T-cell (primary cell): ENCODE data around the gene PKM. TPM values are rescaled to one million over a fixed set of nuclear protein-coding genes. Genes with fewer than 3 reads are reported as not detected.

Experiments used
- ATAC-seq, 4 experiments: fragments of 200-7000 bp in 3 of 4; fragments of 150-1000 bp in 1 of 4; cut with Tn5 transposase; replicated peaks in 1 of 4; 1 replicate in 3 of 4; 2 replicates in 1 of 4; pipeline ENCODE4 v1.10.0; 2021; ENCODE audit warnings: moderate library complexity in 3 of 4, mild to moderate bottlenecking in 2 of 4, moderate number of reproducible peaks in 1 of 4
- CTCF ChIA-PET, 2 donors: fragments of 300-600 bp; sonication (Branson Sonifier 250); formaldehyde crosslinking; loops; one replicate each; lab custom pipeline; 2022; ENCODE audit warnings: antibody characterized with exemption in 2 of 2; lab: Charles Lee
- POLR2A ChIA-PET, 2 donors: fragments of 300-600 bp; sonication (Branson Sonifier 250); formaldehyde crosslinking; loops; one replicate each; lab custom pipeline; 2022; ENCODE audit warnings: antibody characterized with exemption in 2 of 2; lab: Charles Lee
- DNase-seq, 35 experiments: peaks; one replicate each; pipeline versions ENCODE4 v3.0.0 to v3.0.0-alpha.2; 2013 to 2023
- H3K27ac ChIP-seq: one replicate; pipeline ENCODE4 v1.5.1; 2013; ENCODE audit warnings: low read length
- H3K27me3 ChIP-seq, 2 experiments: replicated peaks in 1 of 2; 1 replicate in 1 of 2; 2 replicates in 1 of 2; pipeline versions ENCODE4 v1.6.1 to v1.7.0; 2013; ENCODE audit warnings: low read length in 1 of 2, mixed read lengths in 1 of 2; ENCODE audit not compliant: control insufficient read depth in 2 of 2, insufficient read depth in 2 of 2; ENCODE audit errors: extremely low read depth in 1 of 2
- H3K36me3 ChIP-seq, 2 donors: 1 replicate in 1 of 2; 2 replicates in 1 of 2; pipeline versions ENCODE4 v1.6.1 to v1.7.0; 2013; ENCODE audit warnings: low read length in 1 of 2; ENCODE audit not compliant: control insufficient read depth in 2 of 2, insufficient read depth in 1 of 2; ENCODE audit errors: extremely low read depth in 1 of 2
- H3K4me1 ChIP-seq, 2 experiments: 1 replicate in 1 of 2; 2 replicates in 1 of 2; pipeline versions ENCODE4 v1.6.1 to v1.7.0; 2013; ENCODE audit warnings: low read length in 2 of 2, mixed read lengths in 1 of 2; ENCODE audit not compliant: insufficient read depth in 2 of 2, control insufficient read depth in 1 of 2; ENCODE audit errors: extremely low read depth in 1 of 2
- H3K4me3 ChIP-seq, 2 donors: 1 replicate in 1 of 2; 2 replicates in 1 of 2; pipeline versions ENCODE4 v1.5.1 to v1.7.0; 2013; ENCODE audit warnings: mild to moderate bottlenecking in 2 of 2, low read length in 1 of 2, moderate library complexity in 1 of 2; ENCODE audit not compliant: control insufficient read depth in 1 of 2; ENCODE audit errors: extremely low read depth in 1 of 2
- H3K9me3 ChIP-seq: 2 replicates; pipeline ENCODE4 v1.7.0; 2013
- H3K27ac Mint-ChIP-seq, 2 donors: one replicate each; pipeline ENCODE4 v1.8.0; 2020 to 2021; ENCODE audit warnings: mild to moderate bottlenecking in 2 of 2, mixed read lengths in 2 of 2
- H3K27me3 Mint-ChIP-seq, 2 donors: one replicate each; pipeline ENCODE4 v1.8.0; 2021 to 2022; ENCODE audit warnings: mixed read lengths in 2 of 2
- H3K36me3 Mint-ChIP-seq: one replicate; pipeline ENCODE4 v1.8.0; 2021; ENCODE audit warnings: mixed read lengths
- H3K4me1 Mint-ChIP-seq, 3 donors: one replicate each; pipeline ENCODE4 v1.8.0; 2020 to 2022; ENCODE audit warnings: mixed read lengths in 3 of 3, mild to moderate bottlenecking in 1 of 3
- H3K4me3 Mint-ChIP-seq, 3 donors: one replicate each; pipeline ENCODE4 v1.8.0; 2020 to 2022; ENCODE audit warnings: mild to moderate bottlenecking in 3 of 3, mixed read lengths in 3 of 3, moderate library complexity in 3 of 3
- H3K9me3 Mint-ChIP-seq, 3 donors: one replicate each; pipeline ENCODE4 v1.8.0; 2020 to 2022; ENCODE audit warnings: mixed read lengths in 3 of 3
- WGBS: methylation state at CpG from one replicate; pipeline ENCODE4 v1.1.5; 2013; ENCODE audit warnings: missing lambda C conversion rate; ENCODE audit not compliant: insufficient coverage; 5-methylcytosine and 5-hydroxymethylcytosine counted together
- total RNA-seq, 35 experiments: library from RNA in 6 of 35; stranded (reverse) in 6 of 35; fragments of 120-200 nt in 1 of 35; gene quantifications; one replicate each; pipeline versions ENCODE4 v1.2.1 to v1.2.4 and lab custom pipeline; 2013 to 2026

Gene PKM
- total RNA-seq, 5 donors from 2014 or later (not counting 1 experiment from before 2014, with no cell fraction given) = 293 to 412 (median 370) TPM

- Histone ChIP-seq H3K9me3 (no peaks in the 10 kb centered on the region), H3K36me3 (peaks cover 18 to 61% of the 10 kb centered on the region in 2 donors), H3K27ac (no peak overlapping the region), H3K4me3 (no peak overlapping the region), H3K4me1 (no peaks in the 10 kb centered on the region), H3K27me3 (no peaks in the 10 kb centered on the region)
- POLR2A ChIA-PET = no interaction called here
- DNase-seq (no peak), ATAC-seq (no peak)
- 63% methylated on average over 1 of the region's 3 CpGs for WGBS
- Mint-ChIP-seq H3K9me3 (no peaks in the 10 kb centered on the region), H3K4me3 (no peak overlapping the region), H3K36me3 (peaks cover 50% of the 10 kb centered on the region), H3K27ac (no peak overlapping the region), H3K27me3 (no peaks in the 10 kb centered on the region), H3K4me1 (no peaks in the 10 kb centered on the region)
- CTCF ChIA-PET = no interaction called here
Observed at GRCh38 chr15:72249142-72249810, 18.3 kb upstream of the PKM start.

GRCh38 chr15:72248514-72248913 is 17.5 kb upstream of the PKM start:
- Histone ChIP-seq H3K27me3 (no peaks in the 10 kb centered on the region), H3K9me3 (no peaks in the 10 kb centered on the region), H3K4me1 (no peaks in the 10 kb centered on the region), H3K27ac (no peak overlapping the region), H3K36me3 (peaks cover 18 to 56% of the 10 kb centered on the region in 2 donors), H3K4me3 (no peak overlapping the region)
- Mint-ChIP-seq H3K4me3 (no peak overlapping the region), H3K36me3 (peaks cover 48% of the 10 kb centered on the region), H3K27ac (no peak overlapping the region), H3K4me1 (no peaks in the 10 kb centered on the region), H3K9me3 (no peaks in the 10 kb centered on the region), H3K27me3 (no peaks in the 10 kb centered on the region)
- CTCF ChIA-PET = no interaction called here
- 100% methylated on average over 1 of the region's 1 CpG for WGBS
- DNase-seq (no peak), ATAC-seq (no peak)
- POLR2A ChIA-PET = no interaction called here

- WGBS = 92% methylated on average over 1 of the region's 2 CpGs
- H3K36me3 Mint-ChIP-seq = peaks cover 25% of the 10 kb centered on the region
- H3K27me3 ChIP-seq = no peaks in the 10 kb centered on the region
- H3K4me3 ChIP-seq = no peak overlapping the region
- ATAC-seq = no peak
- H3K4me1 ChIP-seq = no peaks in the 10 kb centered on the region
- no peaks in the 10 kb centered on the region for H3K9me3 ChIP-seq
- peaks cover under 1 to 4% (median 1%) of the 10 kb centered on the region in 3 donors for H3K4me1 Mint-ChIP-seq
- no peaks in the 10 kb centered on the region for H3K27me3 Mint-ChIP-seq
- H3K27ac Mint-ChIP-seq = peak overlapping the region in 1 of 2 donors; percentile 7
- no peak for DNase-seq
- ChIA-PET POLR2A (no interaction called here), CTCF (no interaction called here)
- no peaks in the 10 kb centered on the region for H3K9me3 Mint-ChIP-seq
- no peak overlapping the region for H3K4me3 Mint-ChIP-seq
- H3K27ac ChIP-seq = no peak overlapping the region
- peaks cover 19 to 37% of the 10 kb centered on the region in 2 donors for H3K36me3 ChIP-seq
Observed at GRCh38 chr15:72242775-72243370, 11.9 kb upstream of the PKM start.

- H3K4me3 Mint-ChIP-seq = no peak overlapping the region
- Histone ChIP-seq H3K9me3 (no peaks in the 10 kb centered on the region), H3K27me3 (no peaks in the 10 kb centered on the region), H3K36me3 (peaks cover 15 to 29% of the 10 kb centered on the region in 2 donors), H3K4me1 (peaks cover 4 to 11% of the 10 kb centered on the region in 2 experiments), H3K27ac (no peak overlapping the region), H3K4me3 (no peak overlapping the region)
- no peaks in the 10 kb centered on the region for H3K9me3 Mint-ChIP-seq
- H3K27ac Mint-ChIP-seq = peak overlapping the region in 1 of 2 donors; percentile 20
- peaks cover 12 to 19% (median 15%) of the 10 kb centered on the region in 3 donors for H3K4me1 Mint-ChIP-seq
- CTCF ChIA-PET = interaction anchor here in 1 of 2 donors (0.5 to 0.6 kb wide), 4 partner anchors 65 to 1397 kb away, joined by 3 to 4 read pairs (median 4); no protein-coding TSS in a partner anchor
- no peaks in the 10 kb centered on the region for H3K27me3 Mint-ChIP-seq
- DNase-seq (no peak), ATAC-seq (no peak)
- H3K36me3 Mint-ChIP-seq = peaks cover 25% of the 10 kb centered on the region
- POLR2A ChIA-PET = interaction anchor here (0.6 kb wide), 4 partner anchors 12 to 577 kb away, joined by 5 to 7 read pairs (median 6); no protein-coding TSS in a partner anchor
Observed at GRCh38 chr15:72239652-72240051, 8.7 kb upstream of the PKM start.

- H3K36me3 Mint-ChIP-seq = peaks cover 18% of the 10 kb centered on the region
- DNase-seq (no peak), ATAC-seq (no peak)
- no peak overlapping the region for H3K4me3 Mint-ChIP-seq
- no peaks in the 10 kb centered on the region for H3K27me3 Mint-ChIP-seq
- no peaks in the 10 kb centered on the region for H3K9me3 ChIP-seq
- no CpG with 5 or more reads among the region's 3 CpGs for WGBS
- peaks cover 15 to 26% of the 10 kb centered on the region in 2 donors for H3K36me3 ChIP-seq
- H3K27me3 ChIP-seq = no peaks in the 10 kb centered on the region
- ChIA-PET POLR2A (no interaction called here), CTCF (interaction anchor here in 1 of 2 donors (0.7 kb wide), 1 partner anchor 830 kb away, joined by 3 read pairs; no protein-coding TSS in a partner anchor)
- peaks cover 12 to 24% (median 15%) of the 10 kb centered on the region in 3 donors for H3K4me1 Mint-ChIP-seq
- peaks cover 4 to 11% of the 10 kb centered on the region in 2 experiments for H3K4me1 ChIP-seq
- no peak overlapping the region for H3K27ac ChIP-seq
- H3K9me3 Mint-ChIP-seq = no peaks in the 10 kb centered on the region
- no peak overlapping the region for H3K4me3 ChIP-seq
- H3K27ac Mint-ChIP-seq = no peak overlapping the region
Observed at GRCh38 chr15:72238586-72238985, 7.6 kb upstream of the PKM start.

- ChIA-PET CTCF (no interaction called here), POLR2A (interaction anchor here in 1 of 2 donors (0.6 kb wide), 1 partner anchor 11 kb away, joined by 3 read pairs; no protein-coding TSS in a partner anchor)
- H3K27ac Mint-ChIP-seq = peak overlapping the region in 1 of 2 donors; percentile 68
Observed at GRCh38 chr15:72237853-72238224, 6.8 kb upstream of the PKM start.

More at GRCh38 chr15:72237853-72238224, 6.8 kb upstream of the PKM start:
- H3K4me1 ChIP-seq = peaks cover 5 to 14% of the 10 kb centered on the region in 2 experiments
- no peak overlapping the region for H3K4me3 Mint-ChIP-seq
- no peaks in the 10 kb centered on the region for H3K9me3 ChIP-seq
- WGBS = no CpG with 5 or more reads among the region's 1 CpG
- no peaks in the 10 kb centered on the region for H3K27me3 Mint-ChIP-seq
- H3K27ac ChIP-seq = no peak overlapping the region
- no peaks in the 10 kb centered on the region for H3K27me3 ChIP-seq
- H3K4me3 ChIP-seq = no peak overlapping the region
- H3K9me3 Mint-ChIP-seq = no peaks in the 10 kb centered on the region
- DNase-seq (no peak), ATAC-seq (no peak)
- peaks cover 15 to 22% of the 10 kb centered on the region in 2 donors for H3K36me3 ChIP-seq
- peaks cover 15% of the 10 kb centered on the region for H3K36me3 Mint-ChIP-seq
- H3K4me1 Mint-ChIP-seq = peaks cover 15 to 26% (median 19%) of the 10 kb centered on the region in 3 donors
